HepG2 (cell line): ENCODE measurements around the gene CFAP70. TPM values are rescaled to one million over a fixed set of nuclear protein-coding genes. Genes with fewer than 3 reads are reported as not detected.

Experiments
- DR1 ChIP-seq: sonication (generic); formaldehyde crosslinking; IDR thresholded peaks from 2 replicates; pipeline ENCODE4 v1.8.0; 2021; ENCODE audit warnings: mild to moderate bottlenecking, missing genetic modification reagents, inconsistent platforms
- HOXA9 ChIP-seq: sonication (generic); formaldehyde crosslinking; IDR thresholded peaks from 2 replicates; pipeline ENCODE4 v1.8.1; 2022; ENCODE audit warnings: missing genetic modification reagents, mild to moderate bottlenecking, moderate library complexity, borderline replicate concordance
- IRF1 ChIP-seq: sonication (generic); formaldehyde crosslinking; IDR thresholded peaks from 2 replicates; pipeline ENCODE4 v1.4.0; 2020; ENCODE audit warnings: low read depth, mild to moderate bottlenecking, missing genetic modification reagents
- JUNB ChIP-seq: sonication (generic); formaldehyde crosslinking; IDR thresholded peaks from 2 replicates; pipeline ENCODE4 v1.8.0; 2022; ENCODE audit warnings: missing genetic modification reagents, mild to moderate bottlenecking, borderline replicate concordance
- MED1 ChIP-seq: sonication (generic); formaldehyde crosslinking; IDR thresholded peaks from 2 replicates; pipeline ENCODE4 v1.4.0; 2020; ENCODE audit warnings: missing genetic modification reagents
- REPIN1 ChIP-seq: sonication (generic); formaldehyde crosslinking; IDR thresholded peaks from 2 replicates; pipeline ENCODE4 v1.8.0; 2022; ENCODE audit warnings: missing genetic modification reagents, low read depth, mild to moderate bottlenecking, borderline replicate concordance
- REST ChIP-seq, 2 experiments: IDR thresholded peaks; 2 replicates each; pipeline ENCODE4 v1.6.1; 2011 to 2012; ENCODE audit warnings: low read length in 2 of 2, borderline replicate concordance in 1 of 2, low read depth in 1 of 2, mild to moderate bottlenecking in 1 of 2, moderate library complexity in 1 of 2
- SALL1 ChIP-seq: sonication (generic); formaldehyde crosslinking; IDR thresholded peaks from 2 replicates; pipeline ENCODE4 v1.8.0; 2022; ENCODE audit warnings: mild to moderate bottlenecking, missing genetic modification reagents
- U2AF2 ChIP-seq: fragments of 200-400 bp; formaldehyde crosslinking; IDR thresholded peaks from 2 replicates; pipeline ENCODE4 v1.6.1; 2017; ENCODE audit warnings: low read depth, mild to moderate bottlenecking, low read length
- ZEB1 ChIP-seq: IDR thresholded peaks from 2 replicates; pipeline ENCODE4 v1.6.1; 2012; ENCODE audit warnings: mild to moderate bottlenecking, low read depth, inconsistent platforms; ENCODE audit not compliant: insufficient replicate concordance
- ZNF205 ChIP-seq: IDR thresholded peaks from 2 replicates; pipeline ENCODE4 v1.6.1; 2018; ENCODE audit warnings: missing biosample characterization, missing genetic modification reagents
- ZNF34 ChIP-seq: sonication (generic); formaldehyde crosslinking; IDR thresholded peaks from 2 replicates; pipeline ENCODE4 v1.4.0; 2020; ENCODE audit warnings: mild to moderate bottlenecking, missing genetic modification reagents, borderline replicate concordance
- ZNF646 ChIP-seq: sonication (generic); formaldehyde crosslinking; IDR thresholded peaks from 2 replicates; pipeline ENCODE4 v1.9.0; 2021; ENCODE audit warnings: mild to moderate bottlenecking, missing genetic modification reagents
- ZNF766 ChIP-seq: sonication (generic); formaldehyde crosslinking; IDR thresholded peaks from 2 replicates; pipeline ENCODE4 v1.5.0; 2020; ENCODE audit warnings: missing genetic modification reagents, borderline replicate concordance
- polyA plus RNA-seq, 8 experiments: library from polyadenylated mRNA; depleted of rRNA in 3 of 8; stranded (reverse) in 7 of 8; unstranded in 1 of 8; fragments of >200 nt; fragmentation: Illumina TruSeq in 4 of 8; extraction: Trizol in 4 of 8; gene quantifications; 2 replicates each; pipeline versions ENCODE4 v1.2.1 to v1.2.3, GENCODE V29; 2011 to 2016; ENCODE audit warnings: low read depth in 4 of 8, missing spikeins in 1 of 8, mixed read lengths in 1 of 8; ENCODE audit not compliant: insufficient read depth in 1 of 8
- total RNA-seq, 5 experiments: library from RNA; depleted of rRNA; stranded (reverse); fragments of >200 nt; fragmentation: Illumina TruSeq; extraction: Trizol; gene quantifications; 2 replicates each; pipeline ENCODE4 v1.2.3, GENCODE V29; 2016; ENCODE audit warnings: low read depth in 1 of 5
- TF ChIP-seq, protein P1 (sequence below): IDR thresholded peaks from 2 replicates; pipeline ENCODE4 v1.6.1; 2016; ENCODE audit warnings: low read depth

Gene CFAP70
- total and polyA plus RNA-seq, 2 of the 13 experiments (the other 11 are each of a cell fraction or from before 2014, with no cell fraction given) = 0.27 to 0.38 TPM

GRCh38 chr10:73358331-73359279 is at the start of gene CFAP70 (continued):
- no peak for TF ChIP-seq ZNF646 (CRISPR knock-in tag)
- TF ChIP-seq IRF1 = no peak
- no peak for TF ChIP-seq HOXA9 (CRISPR knock-in tag)
- TF ChIP-seq ZEB1 = no peak
- TF ChIP-seq REPIN1 (CRISPR knock-in tag) = peak; percentile 46; the same call in 1 of the 2 replicates
- no peak for TF ChIP-seq U2AF2
- TF ChIP-seq MED1 = no peak
- no peak for TF ChIP-seq ZNF34 (CRISPR knock-in tag)
- no peak for TF ChIP-seq JUNB (CRISPR knock-in tag)
- no peak for TF ChIP-seq REST (IDR thresholded peaks at IDR 0.05; ENCODE audit: borderline replicate concordance in 1 of 2, low read depth in 1 of 2, low read length in 2 of 2)
- TF ChIP-seq ZNF766 (CRISPR knock-in tag) = 0 out of 2 replicates have a peak, but pooled peaks have one; percentile 15
- TF ChIP-seq, protein P1, sequence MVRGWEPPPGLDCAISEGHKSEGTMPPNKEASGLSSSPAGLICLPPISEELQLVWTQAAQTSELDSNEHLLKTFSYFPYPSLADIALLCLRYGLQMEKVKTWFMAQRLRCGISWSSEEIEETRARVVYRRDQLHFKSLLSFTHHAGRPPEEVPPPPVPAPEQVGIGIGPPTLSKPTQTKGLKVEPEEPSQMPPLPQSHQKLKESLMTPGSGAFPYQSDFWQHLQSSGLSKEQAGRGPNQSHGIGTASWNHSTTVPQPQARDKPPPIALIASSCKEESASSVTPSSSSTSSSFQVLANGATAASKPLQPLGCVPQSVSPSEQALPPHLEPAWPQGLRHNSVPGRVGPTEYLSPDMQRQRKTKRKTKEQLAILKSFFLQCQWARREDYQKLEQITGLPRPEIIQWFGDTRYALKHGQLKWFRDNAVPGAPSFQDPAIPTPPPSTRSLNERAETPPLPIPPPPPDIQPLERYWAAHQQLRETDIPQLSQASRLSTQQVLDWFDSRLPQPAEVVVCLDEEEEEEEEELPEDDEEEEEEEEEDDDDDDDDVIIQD (CRISPR knock-in tag) = peak; percentile 75
- TF ChIP-seq DR1 (CRISPR knock-in tag) = peak; percentile 62; the same call in 1 of the 2 replicates
- TF ChIP-seq ZNF205 (CRISPR knock-in tag) = no peak
- peak; percentile 46 for TF ChIP-seq SALL1 (CRISPR knock-in tag)
